Measurements from ENCODE around the gene CYBC1. TPM values are rescaled to one million over a fixed set of nuclear protein-coding genes. Genes with fewer than 3 reads are reported as not detected.

The CYBC1 gene
- total and polyA plus RNA-seq, 9 of the 15 experiments (the other 6 are each of a cell fraction or from before 2014, with no cell fraction given), result 1.3 to 71.8 (median 49.9) TPM

DNA sequence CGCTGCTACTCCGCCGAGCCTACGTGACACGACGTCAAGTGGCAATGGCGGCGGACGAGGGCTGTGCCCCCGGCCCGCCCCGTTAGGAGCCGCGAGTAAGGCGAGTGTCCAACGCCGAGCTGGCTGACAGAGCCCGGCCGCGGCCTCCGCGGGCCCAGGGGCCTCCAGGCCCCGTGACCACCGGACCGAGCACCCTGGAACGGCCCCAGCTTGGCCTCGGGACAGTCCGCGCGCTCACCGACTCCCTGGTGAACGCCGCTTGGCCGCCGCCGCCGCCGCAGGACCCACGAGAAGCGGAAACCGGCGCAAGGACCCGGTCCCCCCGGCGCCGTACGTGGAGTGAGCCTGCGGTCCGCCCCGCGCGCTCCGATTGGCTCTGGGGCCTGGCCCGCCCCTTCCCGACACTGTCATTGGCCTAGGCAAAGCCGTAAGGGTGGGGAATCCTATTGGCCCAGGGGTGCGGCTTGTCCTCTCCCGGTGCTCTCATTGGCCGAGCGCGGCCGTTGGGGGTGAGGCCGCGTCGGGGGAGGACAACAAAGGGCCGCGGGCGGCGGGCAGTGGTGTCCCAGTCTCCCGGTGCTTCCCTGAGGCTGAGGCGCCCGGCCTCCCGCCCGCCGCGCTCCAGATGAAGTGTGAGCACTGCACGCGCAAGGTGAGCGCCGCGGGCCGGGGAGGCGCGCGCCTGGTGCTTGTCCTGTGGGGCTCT is 7.8 kb upstream of the CYBC1 start, which contains the start of gene NARF (continued):
- TF ChIP-seq ETS2 (tag; IDR thresholded peaks at IDR 0.05; ENCODE audit: borderline replicate concordance, poor library complexity, severe bottlenecking) (no peak), ZNF124 (CRISPR knock-in tag; IDR thresholded peaks at IDR 0.05) (no peak), MEIS2 (IDR thresholded peaks at IDR 0.05; ENCODE audit: partially characterized antibody) (peak; percentile 94), PML (IDR thresholded peaks at IDR 0.05; ENCODE audit: low read length) (peak; percentile 67; the same call in 1 of the 2 replicates), ZSCAN32 (CRISPR knock-in tag; IDR thresholded peaks at IDR 0.05) (no peak), ZNF586 (CRISPR knock-in tag; conservative IDR thresholded peaks at IDR 0.05) (no peak), RHOXF2B (CRISPR knock-in tag; conservative IDR thresholded peaks at IDR 0.05) (no peak), KDM5B (IDR thresholded peaks at IDR 0.05; ENCODE audit: insufficient replicate concordance, low read depth, low read length) (peak; percentile 95), GATAD2A (IDR thresholded peaks at IDR 0.05) (no peak), XRCC5 (IDR thresholded peaks at IDR 0.05; ENCODE audit: low read depth, low read length) (peak; percentile 51; the same call in 1 of the 2 replicates), SIX5 (IDR thresholded peaks at IDR 0.05; ENCODE audit: borderline replicate concordance in 1 of 2, insufficient read depth in 1 of 2, low read depth in 1 of 2, low read length in 2 of 2) (no peak), GABPA (tag; conservative IDR thresholded peaks at IDR 0.05; ENCODE audit: low read depth) (peak; percentile 83), HCFC1 (IDR thresholded peaks at IDR 0.05; ENCODE audit: low read depth, low read length) (peak; percentile 41; the same call in 1 of the 2 replicates), HOXB6 (CRISPR knock-in tag; IDR thresholded peaks at IDR 0.05; ENCODE audit: borderline replicate concordance) (no peak), ZC3H8 (IDR thresholded peaks at IDR 0.05) (no peak)
- TF ChIP-seq, protein P1, sequence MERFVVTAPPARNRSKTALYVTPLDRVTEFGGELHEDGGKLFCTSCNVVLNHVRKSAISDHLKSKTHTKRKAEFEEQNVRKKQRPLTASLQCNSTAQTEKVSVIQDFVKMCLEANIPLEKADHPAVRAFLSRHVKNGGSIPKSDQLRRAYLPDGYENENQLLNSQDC (CRISPR knock-in tag; IDR thresholded peaks at IDR 0.05), result peak; percentile 66; the same call in 1 of the 2 replicates
- TF ChIP-seq, protein P2, sequence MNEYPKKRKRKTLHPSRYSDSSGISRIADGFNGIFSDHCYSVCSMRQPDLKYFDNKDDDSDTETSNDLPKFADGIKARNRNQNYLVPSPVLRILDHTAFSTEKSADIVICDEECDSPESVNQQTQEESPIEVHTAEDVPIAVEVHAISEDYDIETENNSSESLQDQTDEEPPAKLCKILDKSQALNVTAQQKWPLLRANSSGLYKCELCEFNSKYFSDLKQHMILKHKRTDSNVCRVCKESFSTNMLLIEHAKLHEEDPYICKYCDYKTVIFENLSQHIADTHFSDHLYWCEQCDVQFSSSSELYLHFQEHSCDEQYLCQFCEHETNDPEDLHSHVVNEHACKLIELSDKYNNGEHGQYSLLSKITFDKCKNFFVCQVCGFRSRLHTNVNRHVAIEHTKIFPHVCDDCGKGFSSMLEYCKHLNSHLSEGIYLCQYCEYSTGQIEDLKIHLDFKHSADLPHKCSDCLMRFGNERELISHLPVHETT (CRISPR knock-in tag; conservative IDR thresholded peaks at IDR 0.05 in 1 of 2, IDR thresholded peaks at IDR 0.05 in 1 of 2), result peak in 1 of 2 experiments; percentile 99; a peak in 2 of 4 replicates
- TF ChIP-seq, protein P3, sequence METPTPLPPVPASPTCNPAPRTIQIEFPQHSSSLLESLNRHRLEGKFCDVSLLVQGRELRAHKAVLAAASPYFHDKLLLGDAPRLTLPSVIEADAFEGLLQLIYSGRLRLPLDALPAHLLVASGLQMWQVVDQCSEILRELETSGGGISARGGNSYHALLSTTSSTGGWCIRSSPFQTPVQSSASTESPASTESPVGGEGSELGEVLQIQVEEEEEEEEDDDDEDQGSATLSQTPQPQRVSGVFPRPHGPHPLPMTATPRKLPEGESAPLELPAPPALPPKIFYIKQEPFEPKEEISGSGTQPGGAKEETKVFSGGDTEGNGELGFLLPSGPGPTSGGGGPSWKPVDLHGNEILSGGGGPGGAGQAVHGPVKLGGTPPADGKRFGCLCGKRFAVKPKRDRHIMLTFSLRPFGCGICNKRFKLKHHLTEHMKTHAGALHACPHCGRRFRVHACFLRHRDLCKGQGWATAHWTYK (CRISPR knock-in tag; IDR thresholded peaks at IDR 0.05), result peak; percentile 87; the same call in 1 of the 2 replicates
- TF ChIP-seq, protein P4, sequence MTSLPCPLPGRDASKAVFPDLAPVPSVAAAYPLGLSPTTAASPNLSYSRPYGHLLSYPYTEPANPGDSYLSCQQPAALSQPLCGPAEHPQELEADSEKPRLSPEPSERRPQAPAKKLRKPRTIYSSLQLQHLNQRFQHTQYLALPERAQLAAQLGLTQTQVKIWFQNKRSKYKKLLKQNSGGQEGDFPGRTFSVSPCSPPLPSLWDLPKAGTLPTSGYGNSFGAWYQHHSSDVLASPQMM (CRISPR knock-in tag; IDR thresholded peaks at IDR 0.05), result no peak
- TF ChIP-seq, protein P5, sequence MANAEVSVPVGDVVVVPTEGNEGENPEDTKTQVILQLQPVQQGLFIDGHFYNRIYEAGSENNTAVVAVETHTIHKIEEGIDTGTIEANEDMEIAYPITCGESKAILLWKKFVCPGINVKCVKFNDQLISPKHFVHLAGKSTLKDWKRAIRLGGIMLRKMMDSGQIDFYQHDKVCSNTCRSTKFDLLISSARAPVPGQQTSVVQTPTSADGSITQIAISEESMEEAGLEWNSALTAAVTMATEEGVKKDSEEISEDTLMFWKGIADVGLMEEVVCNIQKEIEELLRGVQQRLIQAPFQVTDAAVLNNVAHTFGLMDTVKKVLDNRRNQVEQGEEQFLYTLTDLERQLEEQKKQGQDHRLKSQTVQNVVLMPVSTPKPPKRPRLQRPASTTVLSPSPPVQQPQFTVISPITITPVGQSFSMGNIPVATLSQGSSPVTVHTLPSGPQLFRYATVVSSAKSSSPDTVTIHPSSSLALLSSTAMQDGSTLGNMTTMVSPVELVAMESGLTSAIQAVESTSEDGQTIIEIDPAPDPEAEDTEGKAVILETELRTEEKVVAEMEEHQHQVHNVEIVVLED (CRISPR knock-in tag; IDR thresholded peaks at IDR 0.05), result peak; percentile 83

All from K562 (cell line).